ENCODE measurements around the gene NPC1.
"Not testable (repeated sequence)": the region's sequence is repeated elsewhere in the genome, so short reads cannot be mapped to it uniquely, and the experiment has no call there.

The NPC1 gene

GRCh38 chr18:23524213-23524707, 62.0 kb downstream of the NPC1 start:
- no peak overlapping the region for H3K4me3 Mint-ChIP-seq
- no peak overlapping the region for H3K27ac Mint-ChIP-seq
- H3K4me1 Mint-ChIP-seq: peaks cover 2% of the 10 kb centered on the region
- CTCF ChIA-PET: interaction anchor here (1.1 kb wide), 1 partner anchor 19 kb away, joined by 3 read pairs; no protein-coding TSS in a partner anchor
- no peaks in the 10 kb centered on the region for H3K27me3 Mint-ChIP-seq
- H3K36me3 Mint-ChIP-seq: peaks cover 76% of the 10 kb centered on the region
- DNase-seq: no peak
- H3K9me3 Mint-ChIP-seq: no peaks in the 10 kb centered on the region

- H3K27ac Mint-ChIP-seq: no peak overlapping the region
- H3K4me3 Mint-ChIP-seq: no peak overlapping the region
These were observed 62.7 kb downstream of the NPC1 start for GRCh38 chr18:23523429-23524212.

DNA sequence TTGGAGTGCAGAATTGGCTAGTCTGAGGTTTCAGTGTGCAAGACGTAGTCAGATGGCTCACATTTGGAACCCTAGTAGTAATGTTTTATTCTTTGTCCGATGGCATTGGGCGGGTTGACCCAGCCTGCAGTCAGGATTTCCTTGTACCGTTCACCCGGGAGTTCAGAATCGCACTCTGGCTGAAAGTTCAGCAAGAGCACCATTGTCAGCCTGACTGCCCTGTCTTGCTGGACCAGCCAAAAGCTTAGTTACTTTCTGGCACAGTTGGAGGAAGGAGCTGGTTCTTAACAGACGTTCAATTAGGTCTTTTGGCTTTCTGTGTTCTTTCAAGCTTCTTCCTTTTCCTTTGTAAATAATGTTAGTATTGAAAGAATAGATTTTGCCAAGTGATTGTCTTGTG, 64.4 kb downstream of the NPC1 start:
- no peak for DNase-seq
- H3K9me3 Mint-ChIP-seq: no peaks in the 10 kb centered on the region
- H3K4me1 Mint-ChIP-seq: peaks cover 2% of the 10 kb centered on the region
- no peak overlapping the region for H3K4me3 Mint-ChIP-seq
- H3K36me3 Mint-ChIP-seq: peaks cover 73% of the 10 kb centered on the region
- CTCF ChIA-PET: no interaction called here
- H3K27ac Mint-ChIP-seq: peak overlapping the region; percentile 16
- H3K27me3 Mint-ChIP-seq: no peaks in the 10 kb centered on the region

More at GRCh38 chr18:23523429-23524212, 62.7 kb downstream of the NPC1 start:
- DNase-seq: no peak
- Mint-ChIP-seq H3K4me1 (peaks cover 2% of the 10 kb centered on the region), H3K36me3 (peaks cover 73% of the 10 kb centered on the region), H3K27me3 (no peaks in the 10 kb centered on the region), H3K9me3 (no peaks in the 10 kb centered on the region)
- CTCF ChIA-PET: interaction anchor here (0.8 to 1.4 kb wide), 4 partner anchors 14 to 65 kb away, joined by 3 to 9 read pairs (median 3); no protein-coding TSS in a partner anchor

DNA sequence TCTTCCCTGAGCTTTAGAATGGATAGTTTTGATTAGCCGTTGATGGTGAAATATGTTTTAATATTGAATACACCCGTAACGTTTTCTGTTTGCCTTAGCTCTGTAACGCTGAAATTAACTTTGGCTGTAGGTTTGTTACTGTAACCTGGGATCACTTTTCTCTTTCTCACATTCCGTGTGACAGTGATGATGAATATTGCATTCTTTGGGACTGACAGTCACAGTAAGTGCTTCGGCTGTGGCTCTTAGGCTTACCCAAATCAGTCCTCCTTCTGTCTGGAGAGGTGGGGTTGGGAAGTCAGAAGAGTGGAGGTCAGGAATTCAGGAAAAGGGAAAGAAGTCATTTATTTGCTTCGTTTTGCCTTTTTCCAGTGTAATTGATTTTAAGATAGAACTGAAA, 65.0 kb downstream of the NPC1 start:
- CTCF ChIA-PET: no interaction called here
- H3K4me3 Mint-ChIP-seq: no peak overlapping the region
- peaks cover 67% of the 10 kb centered on the region for H3K36me3 Mint-ChIP-seq
- no peak for DNase-seq
- H3K27me3 Mint-ChIP-seq: no peaks in the 10 kb centered on the region
- peaks cover 2% of the 10 kb centered on the region for H3K4me1 Mint-ChIP-seq
- peak overlapping the region; percentile 17 for H3K27ac Mint-ChIP-seq
- H3K9me3 Mint-ChIP-seq: no peaks in the 10 kb centered on the region

GRCh38 chr18:23519734-23520133, 66.6 kb downstream of the NPC1 start:
- Mint-ChIP-seq H3K9me3 (no peaks in the 10 kb centered on the region), H3K36me3 (peaks cover 70% of the 10 kb centered on the region), H3K27me3 (no peaks in the 10 kb centered on the region), H3K27ac (peak overlapping the region; percentile 58), H3K4me3 (no peak overlapping the region), H3K4me1 (peaks cover 10% of the 10 kb centered on the region)
- DNase-seq: no peak
- CTCF ChIA-PET: interaction anchor here (1.0 to 1.5 kb wide), 2 partner anchors 21 to 68 kb away, joined by 3 read pairs; no protein-coding TSS in a partner anchor

DNA sequence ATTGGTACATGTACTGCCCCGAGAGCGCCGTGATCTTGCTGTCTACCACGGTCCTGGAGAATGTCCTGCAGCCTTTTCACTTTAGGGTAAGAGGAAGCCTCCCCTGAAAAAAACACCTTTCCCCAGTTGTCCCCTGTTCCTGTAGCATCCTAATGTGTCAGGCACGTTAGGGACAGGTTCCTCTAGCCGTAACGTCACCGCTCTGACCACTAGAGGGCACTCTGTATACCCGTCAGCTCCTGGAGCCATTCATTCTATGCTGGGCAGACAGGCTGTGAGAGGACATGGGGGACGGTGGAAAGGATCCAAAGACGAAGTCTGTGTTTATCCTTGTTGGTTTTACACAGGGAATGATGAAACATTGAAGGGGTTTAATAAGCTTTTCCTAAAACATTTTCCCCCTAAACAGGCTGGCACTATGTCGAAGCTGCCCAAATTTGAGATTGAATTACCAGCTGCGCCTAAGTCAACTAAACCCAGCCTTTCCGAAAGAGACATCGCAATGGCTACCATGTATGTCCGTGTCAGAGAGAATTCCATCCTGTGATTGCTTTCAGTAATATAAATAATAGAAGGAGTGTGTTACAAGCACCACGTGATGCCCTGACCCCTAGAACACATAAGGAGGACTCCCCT, 70.3 kb downstream of the NPC1 start:
- no peaks in the 10 kb centered on the region for H3K9me3 Mint-ChIP-seq
- CTCF ChIA-PET: interaction anchor here (0.7 to 3.3 kb wide), 31 partner anchors 9 to 616 kb away, joined by 3 to 20 read pairs (median 4); partner anchors contain the start of gene RMC1
- peaks cover 33% of the 10 kb centered on the region for H3K4me1 Mint-ChIP-seq
- H3K4me3 Mint-ChIP-seq: no peak overlapping the region
- DNase-seq: peak; percentile 83
- H3K27ac Mint-ChIP-seq: peak overlapping the region; percentile 25
- peaks cover 61% of the 10 kb centered on the region for H3K36me3 Mint-ChIP-seq
- no peaks in the 10 kb centered on the region for H3K27me3 Mint-ChIP-seq

DNA sequence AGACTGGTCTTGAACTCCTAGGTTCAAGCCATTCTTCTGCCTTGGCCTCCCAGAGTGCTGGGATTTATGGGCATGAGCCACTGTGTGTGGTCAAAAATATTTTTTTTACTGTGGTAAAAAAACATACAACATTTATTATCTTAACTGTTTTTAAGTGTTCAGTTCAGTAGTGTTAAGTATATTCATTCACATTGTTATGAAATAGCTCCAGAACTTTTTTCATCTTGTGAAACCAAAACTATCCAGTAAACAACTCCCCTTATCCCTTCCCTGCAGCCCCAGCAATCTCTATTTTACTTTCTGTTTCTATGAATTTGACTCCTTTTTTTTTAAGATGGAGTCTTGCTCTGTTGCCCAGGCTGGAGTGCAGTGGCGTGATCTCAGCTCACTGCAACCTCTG, 73.7 kb downstream of the NPC1 start:
- H3K9me3 Mint-ChIP-seq: no peaks in the 10 kb centered on the region
- peaks cover 64% of the 10 kb centered on the region for H3K36me3 Mint-ChIP-seq

GRCh38 chr18:23512216-23512615, 74.1 kb downstream of the NPC1 start:
- not testable (repeated sequence) for H3K9me3 Mint-ChIP-seq, DNase-seq, H3K27me3 Mint-ChIP-seq, H3K4me3 Mint-ChIP-seq
- Mint-ChIP-seq H3K4me1 (peaks cover 51% of the 10 kb centered on the region), H3K36me3 (peaks cover 63% of the 10 kb centered on the region), H3K27ac (peak overlapping the region; percentile 90)
- CTCF ChIA-PET: interaction anchor here (1.1 to 1.6 kb wide), 2 partner anchors 14 to 191 kb away, joined by 3 to 4 read pairs; no protein-coding TSS in a partner anchor

More for the DNA sequence above, 73.7 kb downstream of the NPC1 start:
- DNase-seq: no peak
- H3K27ac Mint-ChIP-seq: peak overlapping the region; percentile 90
- H3K4me1 Mint-ChIP-seq: peaks cover 48% of the 10 kb centered on the region
- H3K4me3 Mint-ChIP-seq: no peak overlapping the region
- CTCF ChIA-PET: interaction anchor here (1.1 to 1.6 kb wide), 2 partner anchors 14 to 191 kb away, joined by 3 to 4 read pairs; no protein-coding TSS in a partner anchor
- H3K27me3 Mint-ChIP-seq: no peaks in the 10 kb centered on the region

- CTCF ChIA-PET: interaction anchor here (1.3 kb wide), 1 partner anchor 12 kb away, joined by 5 read pairs; no protein-coding TSS in a partner anchor
- H3K4me3 Mint-ChIP-seq, H3K9me3 Mint-ChIP-seq, H3K27ac Mint-ChIP-seq, DNase-seq, H3K27me3 Mint-ChIP-seq: not testable (repeated sequence)
- Mint-ChIP-seq H3K4me1 (peaks cover 55% of the 10 kb centered on the region), H3K36me3 (peaks cover 66% of the 10 kb centered on the region)
These were observed 75.4 kb downstream of the NPC1 start for GRCh38 chr18:23510923-23511322.

- Mint-ChIP-seq H3K4me3 (no peak overlapping the region), H3K36me3 (peaks cover 50% of the 10 kb centered on the region), H3K4me1 (peaks cover 59% of the 10 kb centered on the region), H3K9me3 (no peaks in the 10 kb centered on the region), H3K27ac (no peak overlapping the region), H3K27me3 (no peaks in the 10 kb centered on the region)
- DNase-seq: no peak
- CTCF ChIA-PET: interaction anchor here (0.6 to 3.4 kb wide), 3 partner anchors 9 to 34 kb away, joined by 3 to 16 read pairs (median 6); no protein-coding TSS in a partner anchor
These were observed 79.9 kb downstream of the NPC1 start for GRCh38 chr18:23506393-23506792.

GRCh38 chr18:23504720-23505119, 81.6 kb downstream of the NPC1 start:
- H3K9me3 Mint-ChIP-seq: no peaks in the 10 kb centered on the region
- no peaks in the 10 kb centered on the region for H3K27me3 Mint-ChIP-seq
- DNase-seq: peak; percentile 47
- CTCF ChIA-PET: interaction anchor here (1.2 to 3.4 kb wide), 4 partner anchors 11 to 32 kb away, joined by 3 to 16 read pairs (median 4); no protein-coding TSS in a partner anchor
- H3K4me3 Mint-ChIP-seq: peak overlapping the region; percentile 86
- peaks cover 36% of the 10 kb centered on the region for H3K36me3 Mint-ChIP-seq
- peaks cover 52% of the 10 kb centered on the region for H3K4me1 Mint-ChIP-seq
- H3K27ac Mint-ChIP-seq: peak overlapping the region; percentile 94

DNA sequence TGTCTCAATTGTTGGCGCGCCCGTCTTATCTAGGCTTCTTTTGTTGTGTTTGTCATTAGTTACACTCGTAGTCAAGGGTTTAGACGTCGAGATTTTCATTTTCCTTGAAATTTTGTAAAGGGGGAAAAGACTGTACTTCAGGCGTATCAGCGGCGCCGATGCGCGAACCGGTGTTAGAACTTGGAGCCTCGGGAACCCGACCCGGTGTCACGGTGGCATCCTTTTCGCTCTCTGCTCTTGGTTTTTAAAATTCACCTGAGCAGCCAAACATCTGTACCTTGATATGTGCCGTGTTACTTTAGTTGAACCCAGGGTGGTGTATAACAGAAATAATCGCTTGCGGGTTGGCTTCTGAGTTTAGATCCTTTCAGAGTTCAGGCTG, 82.4 kb downstream of the NPC1 start:
- Mint-ChIP-seq H3K36me3 (peaks cover 33% of the 10 kb centered on the region), H3K27me3 (no peaks in the 10 kb centered on the region), H3K9me3 (no peaks in the 10 kb centered on the region), H3K27ac (peak overlapping the region; percentile 94), H3K4me1 (peaks cover 58% of the 10 kb centered on the region), H3K4me3 (peak overlapping the region; percentile 86)
- CTCF ChIA-PET: interaction anchor here (3.4 kb wide), 1 partner anchor 12 kb away, joined by 16 read pairs; no protein-coding TSS in a partner anchor
- no peak for DNase-seq

DNA sequence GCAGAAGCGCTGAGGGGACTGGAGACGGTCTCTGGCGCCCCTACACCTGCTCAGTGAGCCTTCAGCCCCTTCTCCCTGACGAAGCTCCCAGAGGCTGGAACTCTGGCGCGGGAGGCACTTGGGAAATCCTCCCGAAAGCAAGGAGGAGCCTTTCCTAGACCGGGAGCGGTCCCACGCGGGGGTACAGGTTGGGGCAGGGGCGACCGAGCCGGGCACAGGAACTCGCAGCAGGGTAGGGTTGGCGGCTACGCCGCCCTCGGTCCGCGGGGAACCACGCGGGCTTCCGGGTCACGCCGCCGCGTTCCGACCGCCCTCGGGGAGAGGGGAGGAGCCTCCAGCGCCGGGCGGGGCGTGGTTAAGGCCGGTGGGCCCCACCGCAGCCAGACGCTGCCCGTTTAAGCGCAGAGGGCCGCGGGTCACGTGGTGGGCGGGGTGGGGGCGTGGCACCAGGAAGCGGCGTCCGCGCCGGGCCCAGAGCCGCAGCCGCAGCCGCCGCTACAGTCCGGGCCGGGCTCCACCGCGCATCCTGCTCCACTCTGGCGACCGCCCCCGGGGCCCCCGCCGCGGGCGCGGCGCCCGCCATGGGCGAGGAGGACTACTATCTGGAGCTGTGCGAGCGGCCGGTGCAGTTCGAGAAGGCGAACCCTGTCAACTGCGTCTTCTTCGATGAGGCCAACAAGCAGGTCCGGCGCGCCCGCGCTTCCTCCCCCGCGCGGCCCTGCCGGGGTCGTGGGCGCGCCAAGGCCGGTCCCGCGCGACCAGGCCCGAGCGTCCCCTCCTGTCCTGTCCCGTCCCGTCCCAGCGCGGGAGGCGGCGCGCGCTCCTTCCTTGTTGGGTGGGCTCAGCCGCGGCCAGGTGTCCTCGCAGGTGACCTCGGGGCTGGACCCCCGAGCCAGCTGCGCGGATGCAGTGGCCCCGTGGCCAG, 83.0 kb downstream of the NPC1 start, which contains the start of gene RMC1:
Gene RMC1, plus strand, starts transcription at position 474 of the 925 bp plus-strand sequence. Its CDS starts 108 bp downstream, at position 582.
- peaks cover 27% of the 10 kb centered on the region for H3K36me3 Mint-ChIP-seq
- H3K27me3 Mint-ChIP-seq: no peaks in the 10 kb centered on the region
- H3K4me3 Mint-ChIP-seq: peak within 1 kb of the TSS; percentile 86
- CTCF ChIA-PET: interaction anchor here (1.0 to 3.4 kb wide), 4 partner anchors 12 to 200 kb away, joined by 4 to 16 read pairs (median 6); no protein-coding TSS in a partner anchor
- DNase-seq: peak; percentile 97
- peaks cover 60% of the 10 kb centered on the region for H3K4me1 Mint-ChIP-seq
- no peaks in the 10 kb centered on the region for H3K9me3 Mint-ChIP-seq
- peak within 1 kb of the TSS; percentile 94 for H3K27ac Mint-ChIP-seq

All from activated naive CD4-positive, alpha-beta T cell treated with anti-CD3 and anti-CD28 coated beads, Interleukin-2, amount 10 ng/mL, durations not matched to agents 7 days and 5 days (primary cell).